GM20000 (cell line): ENCODE measurements around the gene PSG5.
"Not testable (repeated sequence)": the region's sequence is repeated elsewhere in the genome, so short reads cannot be mapped to it uniquely, and the experiment has no call there.

Experiments used
- DNase-seq: peaks from one replicate; pipeline ENCODE4 v3.0.0; 2012; ENCODE audit warnings: low spot score
- TF ChIP-seq, protein P1 (sequence below): IDR thresholded peaks from 2 replicates; pipeline ENCODE4 v1.5.1; 2012; ENCODE audit warnings: mild to moderate bottlenecking, control low read depth; ENCODE audit errors: extremely low read depth, missing control alignments

The PSG5 gene

GRCh38 chr19:43198686-43199419 is 12.5 kb upstream of the PSG5 start:
- not testable (repeated sequence) for DNase-seq

DNA sequence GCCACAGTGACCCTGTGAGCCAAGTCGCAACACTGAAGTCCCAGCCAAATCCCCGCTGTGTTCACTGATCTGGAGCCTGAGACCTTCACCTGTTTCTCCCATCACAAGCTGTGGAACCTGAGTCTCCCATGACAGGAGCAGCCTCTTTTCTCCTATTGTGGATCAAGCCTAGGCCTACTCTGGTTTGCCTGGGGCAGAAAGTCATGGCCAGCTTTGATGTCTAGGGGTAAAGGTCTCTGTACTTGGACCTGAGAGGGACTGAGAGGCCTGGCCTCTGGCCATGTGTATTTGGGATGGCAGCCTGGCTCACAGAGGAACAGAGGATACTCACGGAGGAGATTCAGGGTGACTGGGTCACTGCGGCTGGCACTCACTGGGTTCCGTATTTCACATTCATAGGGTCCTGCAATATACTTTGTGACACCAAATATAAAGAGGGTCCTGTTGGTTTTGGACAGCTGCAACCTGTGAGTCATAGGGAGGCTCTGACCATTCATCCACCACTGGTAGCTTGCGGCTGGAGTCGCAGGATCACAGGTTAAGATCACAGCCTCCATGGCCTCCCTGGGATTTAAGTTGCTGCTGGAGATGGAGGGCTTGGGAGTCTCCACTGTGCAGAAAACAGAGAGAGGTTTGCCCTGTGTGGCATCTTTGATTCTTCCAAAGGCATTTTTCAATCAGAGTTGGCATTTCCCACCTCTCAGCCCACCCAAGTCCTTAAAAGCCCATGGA is 11.5 kb upstream of the PSG5 start:
- not testable (repeated sequence) for DNase-seq

GRCh38 chr19:43194397-43194796 is 8.1 kb upstream of the PSG5 start:
- DNase-seq = not testable (repeated sequence)

DNA sequence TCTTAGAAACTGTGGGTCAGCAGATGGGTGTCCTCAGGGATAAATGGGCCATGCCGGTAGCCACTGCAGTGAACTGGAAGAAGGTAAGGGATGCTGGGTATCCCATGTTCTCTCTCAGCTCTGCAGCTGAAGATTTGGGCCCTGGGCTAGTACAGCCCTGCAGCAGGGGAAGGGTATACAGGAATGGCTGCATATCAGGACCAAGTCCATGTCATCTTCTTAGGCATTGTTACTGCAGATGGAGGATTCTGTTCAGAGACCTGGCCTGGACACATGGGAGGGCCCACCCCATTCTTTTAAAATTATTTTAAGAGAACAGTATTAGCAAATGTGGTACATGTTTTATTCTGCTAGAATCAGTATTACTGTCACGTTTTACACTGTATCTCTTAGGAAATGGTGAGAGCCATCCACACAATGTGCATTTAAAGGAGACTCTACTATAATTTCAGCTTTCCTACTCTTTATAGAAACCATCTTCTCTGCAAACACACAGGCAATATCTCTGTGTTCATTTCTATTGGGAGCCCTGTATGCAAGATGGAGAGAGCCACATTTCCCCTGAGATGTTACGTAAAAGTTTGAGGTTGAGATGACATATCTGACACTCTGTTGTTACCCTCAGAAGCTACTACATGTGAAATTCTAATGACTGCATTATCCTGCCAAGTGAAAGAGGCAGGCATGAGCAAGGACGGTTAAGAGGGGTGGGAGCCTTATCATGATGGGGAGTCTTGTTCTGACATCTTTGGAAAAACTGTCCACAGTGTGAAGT is 6.2 kb upstream of the PSG5 start:
- not testable (repeated sequence) for DNase-seq

- TF ChIP-seq, protein P1, sequence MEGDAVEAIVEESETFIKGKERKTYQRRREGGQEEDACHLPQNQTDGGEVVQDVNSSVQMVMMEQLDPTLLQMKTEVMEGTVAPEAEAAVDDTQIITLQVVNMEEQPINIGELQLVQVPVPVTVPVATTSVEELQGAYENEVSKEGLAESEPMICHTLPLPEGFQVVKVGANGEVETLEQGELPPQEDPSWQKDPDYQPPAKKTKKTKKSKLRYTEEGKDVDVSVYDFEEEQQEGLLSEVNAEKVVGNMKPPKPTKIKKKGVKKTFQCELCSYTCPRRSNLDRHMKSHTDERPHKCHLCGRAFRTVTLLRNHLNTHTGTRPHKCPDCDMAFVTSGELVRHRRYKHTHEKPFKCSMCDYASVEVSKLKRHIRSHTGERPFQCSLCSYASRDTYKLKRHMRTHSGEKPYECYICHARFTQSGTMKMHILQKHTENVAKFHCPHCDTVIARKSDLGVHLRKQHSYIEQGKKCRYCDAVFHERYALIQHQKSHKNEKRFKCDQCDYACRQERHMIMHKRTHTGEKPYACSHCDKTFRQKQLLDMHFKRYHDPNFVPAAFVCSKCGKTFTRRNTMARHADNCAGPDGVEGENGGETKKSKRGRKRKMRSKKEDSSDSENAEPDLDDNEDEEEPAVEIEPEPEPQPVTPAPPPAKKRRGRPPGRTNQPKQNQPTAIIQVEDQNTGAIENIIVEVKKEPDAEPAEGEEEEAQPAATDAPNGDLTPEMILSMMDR = peak; percentile 22
- DNase-seq = not testable (repeated sequence)
These were observed 1.8 kb upstream of the PSG5 start for GRCh38 chr19:43188092-43188491.

GRCh38 chr19:43181869-43182771 is 4.2 kb downstream of the PSG5 start:
- not testable (repeated sequence) for DNase-seq

GRCh38 chr19:43179569-43180147 is 6.7 kb downstream of the PSG5 start:
- not testable (repeated sequence) for DNase-seq

- not testable (repeated sequence) for DNase-seq
These were observed 7.8 kb downstream of the PSG5 start for GRCh38 chr19:43178577-43178976.

DNA sequence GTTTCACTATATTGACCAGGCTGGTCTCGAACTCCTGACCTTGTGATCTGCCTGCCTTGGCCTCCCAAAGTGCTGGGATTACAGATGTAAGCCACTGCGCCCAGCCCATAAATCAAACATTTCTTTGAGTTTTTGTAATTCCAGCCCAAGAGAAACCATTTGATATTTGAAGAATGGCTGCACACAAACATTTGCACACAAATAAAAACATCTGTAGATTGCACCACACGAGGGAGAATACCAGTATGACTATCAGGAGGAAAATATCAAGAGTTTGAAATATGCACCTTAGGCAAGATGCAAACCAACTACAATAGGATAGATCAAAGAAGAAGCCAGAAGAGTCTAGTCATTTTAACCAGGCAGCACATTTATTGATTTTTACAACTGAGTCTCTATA is 20.4 kb downstream of the PSG5 start:
- not testable (repeated sequence) for DNase-seq

- DNase-seq = not testable (repeated sequence)
These were observed 23.2 kb downstream of the PSG5 start for GRCh38 chr19:43163135-43163534.

- DNase-seq = not testable (repeated sequence)
These were observed 24.1 kb downstream of the PSG5 start for GRCh38 chr19:43162261-43162660.

DNA sequence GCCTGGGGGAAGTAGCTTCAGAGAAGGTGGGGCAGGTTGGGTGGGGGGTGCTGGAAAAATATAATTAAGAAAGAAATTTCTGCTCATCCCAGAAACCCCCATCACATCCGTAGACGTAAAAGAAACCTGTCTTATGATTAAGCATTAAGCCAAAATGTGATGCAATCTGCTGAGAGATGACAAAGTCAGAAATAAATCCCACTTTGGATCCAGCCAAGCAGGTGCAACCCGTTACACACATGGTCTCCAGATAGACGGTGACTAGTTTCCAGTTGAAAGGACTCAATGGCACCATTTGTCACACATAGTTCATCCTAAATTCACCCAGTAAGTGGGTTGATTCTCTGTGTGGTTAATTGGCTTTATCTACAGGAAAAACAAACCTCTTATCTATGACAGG is 34.1 kb downstream of the PSG5 start:
- no peak for DNase-seq
- TF ChIP-seq, protein P1 = no peak

DNA sequence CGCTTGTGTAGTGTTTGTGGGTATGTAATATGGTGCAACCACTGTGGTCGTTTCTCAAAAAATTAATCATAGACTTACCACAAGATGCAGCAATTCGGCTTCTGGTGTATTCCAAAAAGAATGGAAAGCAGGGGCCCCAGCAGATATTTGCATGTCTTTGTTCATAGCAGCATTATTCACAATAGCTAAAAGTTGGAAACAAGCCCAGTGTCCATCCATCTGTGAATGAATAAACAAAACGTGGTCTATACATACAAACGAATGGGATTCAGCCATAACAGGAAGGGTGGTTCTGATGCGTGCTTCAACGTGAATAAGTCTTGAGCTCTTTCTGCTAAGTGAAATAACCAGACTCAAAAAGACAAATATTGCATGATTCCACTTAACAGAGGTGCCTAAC is 36.5 kb downstream of the PSG5 start:
- DNase-seq = not testable (repeated sequence)
